A549 (cell line): Measurements from ENCODE around the gene LGALS7.

Experiments used
- CTCF ChIP-seq: fragments of >200 bp; sonication (Bioruptor Twin); formaldehyde crosslinking; IDR thresholded peaks from 3 replicates; pipeline ENCODE4 v1.5.1; 2016
- EP300 ChIP-seq, 2 experiments: fragments of >200 bp; sonication (Bioruptor Twin); formaldehyde crosslinking; IDR thresholded peaks; 2 replicates in 1 of 2; 3 replicates in 1 of 2; pipeline ENCODE4 v1.6.1; 2016 to 2017
- MYC ChIP-seq: IDR thresholded peaks from 2 replicates; pipeline ENCODE4 v1.6.1; 2012; ENCODE audit warnings: mild to moderate bottlenecking, inconsistent platforms, low read length, improper control_type of control experiment, borderline replicate concordance
- RAD21 ChIP-seq, 2 experiments: fragments of >200 bp in 1 of 2; sonication (Bioruptor Twin) in 1 of 2; formaldehyde crosslinking in 1 of 2; IDR thresholded peaks in 1 of 2; conservative IDR thresholded peaks in 1 of 2; 2 replicates in 1 of 2; 3 replicates in 1 of 2; pipeline ENCODE4 v1.6.1; 2012 to 2018; ENCODE audit warnings: inconsistent platforms in 1 of 2
- SMC3 ChIP-seq: fragments of >200 bp; sonication (Bioruptor Twin); formaldehyde crosslinking; IDR thresholded peaks from 3 replicates; pipeline ENCODE4 v1.6.1; 2018; ENCODE audit warnings: inconsistent platforms
- ZC3H11A ChIP-seq: fragments of 450-650 bp; IDR thresholded peaks from 2 replicates; pipeline ENCODE4 v1.6.1; 2014; ENCODE audit warnings: antibody characterized with exemption, mild to moderate bottlenecking
- TF ChIP-seq, protein P1 (sequence below): fragments of 150-350 bp; IDR thresholded peaks from 2 replicates; pipeline ENCODE4 v1.6.1; 2014; ENCODE audit warnings: low read depth, mild to moderate bottlenecking, low read length
- TF ChIP-seq, protein P2 (sequence below): IDR thresholded peaks from 2 replicates; pipeline ENCODE4 v1.6.1; 2012

DNA sequence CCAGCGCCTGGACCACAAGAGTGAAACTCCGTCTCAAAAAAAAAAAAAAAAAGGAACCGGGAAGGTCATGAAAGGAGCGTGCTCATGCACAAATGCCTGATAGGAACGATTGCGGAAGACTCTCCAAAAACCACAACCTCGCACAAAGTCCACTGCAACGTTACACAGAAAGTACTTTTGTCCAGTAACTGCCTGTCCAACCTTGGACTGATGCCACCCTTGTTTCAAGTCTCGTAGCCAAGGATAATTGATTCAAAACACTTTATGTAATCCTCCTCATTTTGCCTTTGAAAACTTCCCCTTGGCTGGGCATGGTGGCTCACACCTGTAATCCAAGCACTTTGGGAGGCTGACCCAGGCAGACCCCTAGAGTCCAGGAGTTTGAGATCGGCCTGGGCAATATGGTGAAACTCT is 13.7 kb downstream of the LGALS7 start:
- TF ChIP-seq EP300 (IDR thresholded peaks at IDR 0.05) (no peak), RAD21 (conservative IDR thresholded peaks at IDR 0.05 in 1 of 2, IDR thresholded peaks at IDR 0.05 in 1 of 2) (no peak), CTCF (no peak), SMC3 (no peak), MYC (no peak), ZC3H11A (no peak)
- TF ChIP-seq, protein P1, sequence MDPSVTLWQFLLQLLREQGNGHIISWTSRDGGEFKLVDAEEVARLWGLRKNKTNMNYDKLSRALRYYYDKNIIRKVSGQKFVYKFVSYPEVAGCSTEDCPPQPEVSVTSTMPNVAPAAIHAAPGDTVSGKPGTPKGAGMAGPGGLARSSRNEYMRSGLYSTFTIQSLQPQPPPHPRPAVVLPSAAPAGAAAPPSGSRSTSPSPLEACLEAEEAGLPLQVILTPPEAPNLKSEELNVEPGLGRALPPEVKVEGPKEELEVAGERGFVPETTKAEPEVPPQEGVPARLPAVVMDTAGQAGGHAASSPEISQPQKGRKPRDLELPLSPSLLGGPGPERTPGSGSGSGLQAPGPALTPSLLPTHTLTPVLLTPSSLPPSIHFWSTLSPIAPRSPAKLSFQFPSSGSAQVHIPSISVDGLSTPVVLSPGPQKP, result no peak
- TF ChIP-seq, protein P2, sequence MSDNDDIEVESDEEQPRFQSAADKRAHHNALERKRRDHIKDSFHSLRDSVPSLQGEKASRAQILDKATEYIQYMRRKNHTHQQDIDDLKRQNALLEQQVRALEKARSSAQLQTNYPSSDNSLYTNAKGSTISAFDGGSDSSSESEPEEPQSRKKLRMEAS, result no peak
